ENCODE data around the gene MYH10. TPM values are rescaled to one million over a fixed set of nuclear protein-coding genes. Genes with fewer than 3 reads are reported as not detected.

The MYH10 gene
- total RNA-seq, 1 experiment from 2014 or later: 251 TPM

DNA sequence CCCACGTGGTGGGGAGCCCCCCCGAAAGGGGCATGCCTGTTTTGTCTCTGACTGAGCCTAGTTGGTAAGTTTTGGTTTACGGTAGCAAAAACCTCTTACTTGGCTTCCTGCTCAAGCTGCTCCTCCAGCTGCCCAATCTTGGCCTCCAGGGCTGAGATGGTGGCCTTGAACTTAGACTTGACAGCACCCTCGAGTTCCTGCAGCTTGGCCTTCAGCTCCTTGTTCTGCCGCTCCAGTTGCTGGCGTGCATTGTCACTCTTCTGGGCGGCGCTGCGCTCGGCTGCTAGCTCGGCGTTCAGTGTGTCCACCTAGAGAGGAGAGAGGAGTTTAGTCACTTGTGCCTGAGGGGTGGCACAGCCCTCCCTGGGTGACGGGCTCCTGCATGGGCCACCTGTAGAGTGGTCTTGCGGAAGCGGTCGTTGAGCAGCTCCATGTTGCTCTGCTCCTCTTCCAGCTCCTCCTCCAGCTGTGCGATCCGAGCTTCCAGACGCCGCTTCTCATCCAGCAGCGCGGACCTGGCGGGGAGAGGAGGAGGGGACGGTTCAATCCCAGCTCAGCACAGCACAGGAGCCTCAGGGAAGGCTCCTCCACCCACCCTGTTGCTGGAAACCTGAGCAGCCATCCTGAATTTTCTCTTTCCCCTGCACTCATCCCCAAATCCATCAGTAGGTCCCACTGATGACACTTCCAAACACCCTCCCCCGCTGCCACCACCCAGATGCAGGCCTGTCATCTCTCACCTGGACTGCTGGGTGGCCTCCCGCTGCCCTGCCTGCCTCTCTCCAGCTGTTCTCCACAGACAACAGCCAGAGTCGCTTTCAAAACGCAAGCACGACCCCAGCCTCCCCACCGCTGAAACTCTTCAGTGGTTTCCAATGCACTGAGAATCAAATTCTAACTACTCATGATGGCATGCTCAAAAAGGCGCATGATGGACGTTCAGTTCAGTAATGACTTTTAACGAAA is 150.2 kb downstream of the MYH10 start:
- no peaks in the 10 kb centered on the region for H3K27me3 Mint-ChIP-seq (ENCODE audit: low read depth)
- TF ChIP-seq, protein P1, sequence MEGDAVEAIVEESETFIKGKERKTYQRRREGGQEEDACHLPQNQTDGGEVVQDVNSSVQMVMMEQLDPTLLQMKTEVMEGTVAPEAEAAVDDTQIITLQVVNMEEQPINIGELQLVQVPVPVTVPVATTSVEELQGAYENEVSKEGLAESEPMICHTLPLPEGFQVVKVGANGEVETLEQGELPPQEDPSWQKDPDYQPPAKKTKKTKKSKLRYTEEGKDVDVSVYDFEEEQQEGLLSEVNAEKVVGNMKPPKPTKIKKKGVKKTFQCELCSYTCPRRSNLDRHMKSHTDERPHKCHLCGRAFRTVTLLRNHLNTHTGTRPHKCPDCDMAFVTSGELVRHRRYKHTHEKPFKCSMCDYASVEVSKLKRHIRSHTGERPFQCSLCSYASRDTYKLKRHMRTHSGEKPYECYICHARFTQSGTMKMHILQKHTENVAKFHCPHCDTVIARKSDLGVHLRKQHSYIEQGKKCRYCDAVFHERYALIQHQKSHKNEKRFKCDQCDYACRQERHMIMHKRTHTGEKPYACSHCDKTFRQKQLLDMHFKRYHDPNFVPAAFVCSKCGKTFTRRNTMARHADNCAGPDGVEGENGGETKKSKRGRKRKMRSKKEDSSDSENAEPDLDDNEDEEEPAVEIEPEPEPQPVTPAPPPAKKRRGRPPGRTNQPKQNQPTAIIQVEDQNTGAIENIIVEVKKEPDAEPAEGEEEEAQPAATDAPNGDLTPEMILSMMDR (conservative IDR thresholded peaks at IDR 0.05): no peak
- Histone ChIP-seq H3T11ph (ENCODE audit: low read length) (no peak overlapping the region), H2BK20ac (ENCODE audit: low read depth, low read length, poor library complexity, severe bottlenecking) (no peak overlapping the region), H4K8ac (replicated peaks; ENCODE audit: insufficient read length, low read depth, low read length) (no peak overlapping the region), H2AFZ (ENCODE audit: low read length) (no peak overlapping the region), H2BK15ac (ENCODE audit: low read depth, low read length) (no peak overlapping the region), H3K14ac (ENCODE audit: insufficient read depth, low read length) (no peak overlapping the region), H2BK120ac (ENCODE audit: low read depth, low read length, poor library complexity, severe bottlenecking) (no peak overlapping the region), H2BK5ac (ENCODE audit: insufficient read length, low read length) (no peak overlapping the region), H3K9ac (ENCODE audit: extremely low read depth, insufficient read length, low read length) (no peak overlapping the region), H4K20me1 (ENCODE audit: control insufficient read depth, insufficient read depth, insufficient read length) (no peaks in the 10 kb centered on the region), H3K4me1 (ENCODE audit: insufficient read depth, low read length) (no peaks in the 10 kb centered on the region), H3K23ac (ENCODE audit: insufficient read length, low read depth, low read length) (no peak overlapping the region), H2BK12ac (ENCODE audit: insufficient read length, low read depth, low read length) (no peak overlapping the region), H4K91ac (ENCODE audit: insufficient read length, low read depth, low read length) (no peak overlapping the region), H3K79me2 (ENCODE audit: insufficient read depth, low read length) (no peaks in the 10 kb centered on the region), H2AK5ac (ENCODE audit: insufficient read length, low read length) (no peak overlapping the region), H3K9me3 (ENCODE audit: control insufficient read depth, low read depth, low read length) (no peaks in the 10 kb centered on the region), H3K27me3 (ENCODE audit: insufficient read depth, low read length) (no peaks in the 10 kb centered on the region), H3K4ac (ENCODE audit: low read depth, low read length) (no peak overlapping the region), H3K18ac (ENCODE audit: insufficient read length, low read depth, low read length) (no peak overlapping the region), H3K56ac (ENCODE audit: insufficient read length, low read depth, low read length) (no peak overlapping the region), H3K79me1 (ENCODE audit: insufficient read depth, low read depth, low read length, poor library complexity, severe bottlenecking) (no peaks in the 10 kb centered on the region), H3K4me2 (ENCODE audit: insufficient read depth, insufficient read length, low read length) (no peak overlapping the region), H3K23me2 (ENCODE audit: insufficient read length, low read depth, low read length, poor library complexity, severe bottlenecking) (no peaks in the 10 kb centered on the region), H4K5ac (ENCODE audit: insufficient read length, low read depth, low read length) (no peak overlapping the region), H3K27ac (ENCODE audit: insufficient read length, low read depth, low read length) (no peak overlapping the region)
- DNase-seq: peak; percentile 31
- H3K9me3 Mint-ChIP-seq: 0 out of 5 replicates have a peak, but pooled peaks cover 0 to 2% of the 10 kb centered on the region in 2 experiments
- WGBS (ENCODE audit: extremely low coverage, insufficient read length, low lambda C conversion rate): no CpG with 5 or more reads among the region's 33 CpGs
- peaks cover 63 to 99% (median 97%) of the 10 kb centered on the region in 3 experiments for H3K36me3 Mint-ChIP-seq (ENCODE audit: insufficient read depth in 1 of 3, low read depth in 3 of 3)
- H3K4me3 Mint-ChIP-seq: no peak overlapping the region
- H3K4me1 Mint-ChIP-seq: no peaks in the 10 kb centered on the region
- H3K27ac Mint-ChIP-seq: peak overlapping the region in 2 of 3 experiments; percentile 68 to 82; a peak in 4 of 7 replicates
